ENCODE results near the gene TLL1. TPM values are rescaled to one million over a fixed set of nuclear protein-coding genes. Genes with fewer than 3 reads are reported as not detected.

TLL1 gene
- total RNA-seq, 1 donor from 2014 or later, result 48.0 TPM

- no peak for DNase-seq (ENCODE audit: low spot score)
- no peak for TF ChIP-seq CTCF (IDR thresholded peaks at IDR 0.05; ENCODE audit: unreplicated experiment)
- Mint-ChIP-seq H3K27ac (ENCODE audit: unreplicated experiment) (no peak overlapping the region), H3K9me3 (ENCODE audit: unreplicated experiment) (no peaks in the 10 kb centered on the region), H3K4me1 (ENCODE audit: unreplicated experiment) (no peaks in the 10 kb centered on the region), H3K4me3 (ENCODE audit: unreplicated experiment) (no peak overlapping the region), H3K36me3 (ENCODE audit: low read depth, unreplicated experiment) (peaks cover 6% of the 10 kb centered on the region), H3K27me3 (ENCODE audit: unreplicated experiment) (no peaks in the 10 kb centered on the region)
These were observed 204.7 kb downstream of the TLL1 start for GRCh38 chr4:166077782-166078181.

- Mint-ChIP-seq H3K27ac (ENCODE audit: unreplicated experiment) (no peak overlapping the region), H3K4me1 (ENCODE audit: unreplicated experiment) (no peaks in the 10 kb centered on the region), H3K27me3 (ENCODE audit: unreplicated experiment) (no peaks in the 10 kb centered on the region), H3K4me3 (ENCODE audit: unreplicated experiment) (no peak overlapping the region), H3K9me3 (ENCODE audit: unreplicated experiment) (no peaks in the 10 kb centered on the region), H3K36me3 (ENCODE audit: low read depth, unreplicated experiment) (peaks cover 6% of the 10 kb centered on the region)
- DNase-seq (ENCODE audit: low spot score), result no peak
- TF ChIP-seq CTCF (IDR thresholded peaks at IDR 0.05; ENCODE audit: unreplicated experiment), result no peak
These were observed 205.3 kb downstream of the TLL1 start for GRCh38 chr4:166078383-166078782.

GRCh38 chr4:166078955-166079354, 205.9 kb downstream of the TLL1 start:
- H3K27me3 Mint-ChIP-seq (ENCODE audit: unreplicated experiment), result peaks cover 2% of the 10 kb centered on the region
- peaks cover 6% of the 10 kb centered on the region for H3K36me3 Mint-ChIP-seq (ENCODE audit: low read depth, unreplicated experiment)
- no peaks in the 10 kb centered on the region for H3K4me1 Mint-ChIP-seq (ENCODE audit: unreplicated experiment)
- H3K9me3 Mint-ChIP-seq (ENCODE audit: unreplicated experiment), result no peaks in the 10 kb centered on the region
- no peak for TF ChIP-seq CTCF (IDR thresholded peaks at IDR 0.05; ENCODE audit: unreplicated experiment)
- no peak for DNase-seq (ENCODE audit: low spot score)
- H3K27ac Mint-ChIP-seq (ENCODE audit: unreplicated experiment), result no peak overlapping the region
- H3K4me3 Mint-ChIP-seq (ENCODE audit: unreplicated experiment), result no peak overlapping the region

- Mint-ChIP-seq H3K4me3 (ENCODE audit: unreplicated experiment) (no peak overlapping the region), H3K27me3 (ENCODE audit: unreplicated experiment) (peaks cover 2% of the 10 kb centered on the region), H3K27ac (ENCODE audit: unreplicated experiment) (no peak overlapping the region), H3K9me3 (ENCODE audit: unreplicated experiment) (no peaks in the 10 kb centered on the region), H3K36me3 (ENCODE audit: low read depth, unreplicated experiment) (no peaks in the 10 kb centered on the region), H3K4me1 (ENCODE audit: unreplicated experiment) (no peaks in the 10 kb centered on the region)
- no peak for TF ChIP-seq CTCF (IDR thresholded peaks at IDR 0.05; ENCODE audit: unreplicated experiment)
- DNase-seq (ENCODE audit: low spot score), result no peak
These were observed 214.5 kb downstream of the TLL1 start for GRCh38 chr4:166087569-166087968.

- Mint-ChIP-seq H3K4me3 (ENCODE audit: unreplicated experiment) (no peak overlapping the region), H3K9me3 (ENCODE audit: unreplicated experiment) (no peaks in the 10 kb centered on the region), H3K27ac (ENCODE audit: unreplicated experiment) (no peak overlapping the region), H3K4me1 (ENCODE audit: unreplicated experiment) (no peaks in the 10 kb centered on the region), H3K27me3 (ENCODE audit: unreplicated experiment) (peaks cover 2% of the 10 kb centered on the region), H3K36me3 (ENCODE audit: low read depth, unreplicated experiment) (peaks cover 4% of the 10 kb centered on the region)
- TF ChIP-seq CTCF (IDR thresholded peaks at IDR 0.05; ENCODE audit: unreplicated experiment), result no peak
- DNase-seq (ENCODE audit: low spot score), result no peak
These were observed 215.5 kb downstream of the TLL1 start for GRCh38 chr4:166088576-166088975.
